22Rv1 (cell line): ENCODE data around the gene PGAM2.

Experiments used
- H3K27ac ChIP-seq: fragments of 450-650 bp; 2 replicates; pipeline ENCODE4 v1.5.1; 2017
- ZFX ChIP-seq: fragments of 450-650 bp; IDR thresholded peaks from 2 replicates; pipeline ENCODE4 v1.6.1; 2017; ENCODE audit warnings: antibody characterized with exemption, borderline replicate concordance
- TF ChIP-seq, protein P1 (sequence below): fragments of 450-650 bp; IDR thresholded peaks from 2 replicates; pipeline ENCODE4 v1.5.1; 2017; ENCODE audit warnings: mild to moderate bottlenecking

The PGAM2 gene

DNA sequence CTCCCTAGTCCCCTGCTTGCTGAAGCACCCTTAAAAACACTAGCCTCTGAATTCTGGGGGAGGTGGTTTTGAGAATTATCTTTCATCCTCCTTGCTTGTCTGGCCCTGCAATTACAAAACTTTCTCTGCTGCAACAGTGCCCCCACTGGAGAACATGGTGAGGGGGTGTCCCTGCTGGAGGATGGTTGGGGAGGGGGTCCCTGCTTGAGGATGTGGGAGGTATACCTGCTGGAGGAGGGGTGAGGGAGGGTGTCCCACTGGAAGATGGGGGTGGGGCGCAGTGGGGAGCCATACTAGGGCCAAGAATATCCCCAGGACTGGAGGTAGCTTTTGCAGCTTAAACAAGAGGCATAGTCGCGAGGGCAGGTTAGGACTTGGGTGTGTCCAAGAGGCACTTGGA lies 20.2 kb upstream of the PGAM2 start:
- no peak for TF ChIP-seq ZFX
- TF ChIP-seq, protein P1, sequence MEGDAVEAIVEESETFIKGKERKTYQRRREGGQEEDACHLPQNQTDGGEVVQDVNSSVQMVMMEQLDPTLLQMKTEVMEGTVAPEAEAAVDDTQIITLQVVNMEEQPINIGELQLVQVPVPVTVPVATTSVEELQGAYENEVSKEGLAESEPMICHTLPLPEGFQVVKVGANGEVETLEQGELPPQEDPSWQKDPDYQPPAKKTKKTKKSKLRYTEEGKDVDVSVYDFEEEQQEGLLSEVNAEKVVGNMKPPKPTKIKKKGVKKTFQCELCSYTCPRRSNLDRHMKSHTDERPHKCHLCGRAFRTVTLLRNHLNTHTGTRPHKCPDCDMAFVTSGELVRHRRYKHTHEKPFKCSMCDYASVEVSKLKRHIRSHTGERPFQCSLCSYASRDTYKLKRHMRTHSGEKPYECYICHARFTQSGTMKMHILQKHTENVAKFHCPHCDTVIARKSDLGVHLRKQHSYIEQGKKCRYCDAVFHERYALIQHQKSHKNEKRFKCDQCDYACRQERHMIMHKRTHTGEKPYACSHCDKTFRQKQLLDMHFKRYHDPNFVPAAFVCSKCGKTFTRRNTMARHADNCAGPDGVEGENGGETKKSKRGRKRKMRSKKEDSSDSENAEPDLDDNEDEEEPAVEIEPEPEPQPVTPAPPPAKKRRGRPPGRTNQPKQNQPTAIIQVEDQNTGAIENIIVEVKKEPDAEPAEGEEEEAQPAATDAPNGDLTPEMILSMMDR = peak; percentile 43
- H3K27ac ChIP-seq = no peak overlapping the region

GRCh38 chr7:44084701-44085100 lies 19.3 kb upstream of the PGAM2 start:
- no peak for TF ChIP-seq ZFX
- TF ChIP-seq, protein P1 = no peak
- no peak overlapping the region for H3K27ac ChIP-seq

DNA sequence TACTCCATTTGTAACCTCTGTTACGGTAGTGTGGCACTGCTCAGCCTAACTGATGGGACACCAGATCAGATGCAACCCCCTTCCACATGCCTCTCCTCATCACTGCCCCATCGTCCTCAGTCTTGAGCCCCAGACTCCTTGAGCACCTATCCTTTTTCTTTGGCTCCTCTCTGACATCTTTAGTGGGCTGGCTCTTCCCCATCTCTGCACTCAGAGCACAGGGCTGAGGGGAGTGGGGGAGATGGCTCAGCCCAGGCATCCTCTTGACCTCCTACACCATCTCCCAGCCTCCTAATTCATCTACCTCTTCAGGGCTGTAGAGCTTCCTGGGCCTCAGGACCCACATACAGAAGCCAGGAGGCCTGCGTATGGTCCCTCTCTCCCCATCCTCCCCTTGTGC lies 18.4 kb upstream of the PGAM2 start:
- TF ChIP-seq ZFX = no peak
- TF ChIP-seq, protein P1 = no peak
- H3K27ac ChIP-seq = no peak overlapping the region

DNA sequence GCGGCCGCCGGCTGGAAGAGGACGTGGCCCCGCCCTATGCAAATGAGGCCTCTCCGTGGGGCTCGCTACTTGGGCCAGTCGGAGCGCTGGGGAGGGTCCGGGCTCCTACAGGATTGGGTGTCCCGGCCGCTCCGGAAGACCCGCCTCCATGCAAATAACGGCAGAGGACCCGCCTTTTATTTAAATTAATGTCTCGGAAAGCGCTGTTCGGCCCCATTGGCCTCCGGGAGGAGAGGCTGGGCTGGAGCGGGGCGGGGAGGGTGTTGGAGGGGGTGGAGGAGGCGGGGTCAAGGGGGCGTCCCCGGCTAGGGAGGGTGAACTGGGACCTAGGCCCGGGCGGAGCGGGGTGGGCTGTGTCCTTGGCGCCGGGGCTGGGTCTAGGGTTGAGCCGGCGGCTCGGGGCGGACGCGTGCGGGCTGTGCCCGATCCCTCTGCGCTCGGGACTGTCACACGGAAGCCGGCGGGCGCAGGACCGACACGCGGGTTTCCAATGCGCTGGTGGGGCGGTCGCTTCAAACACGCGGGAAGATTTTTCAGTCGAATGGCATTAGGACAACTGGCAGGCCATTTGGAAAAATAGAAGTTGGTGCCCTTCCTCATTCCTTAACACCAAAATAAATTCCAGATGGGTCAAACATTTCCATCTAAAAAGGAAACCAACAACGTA lies 17.3 kb upstream of the PGAM2 start:
- TF ChIP-seq, protein P1 = peak; percentile 15; the same call in 1 of the 2 replicates
- TF ChIP-seq ZFX = no peak

GRCh38 chr7:44081266-44081748 lies 15.9 kb upstream of the PGAM2 start:
- TF ChIP-seq ZFX = no peak
- H3K27ac ChIP-seq = peak overlapping the region; percentile 97

More for the DNA sequence above, 17.3 kb upstream of the PGAM2 start:
- H3K27ac ChIP-seq = peak overlapping the region; percentile 97

DNA sequence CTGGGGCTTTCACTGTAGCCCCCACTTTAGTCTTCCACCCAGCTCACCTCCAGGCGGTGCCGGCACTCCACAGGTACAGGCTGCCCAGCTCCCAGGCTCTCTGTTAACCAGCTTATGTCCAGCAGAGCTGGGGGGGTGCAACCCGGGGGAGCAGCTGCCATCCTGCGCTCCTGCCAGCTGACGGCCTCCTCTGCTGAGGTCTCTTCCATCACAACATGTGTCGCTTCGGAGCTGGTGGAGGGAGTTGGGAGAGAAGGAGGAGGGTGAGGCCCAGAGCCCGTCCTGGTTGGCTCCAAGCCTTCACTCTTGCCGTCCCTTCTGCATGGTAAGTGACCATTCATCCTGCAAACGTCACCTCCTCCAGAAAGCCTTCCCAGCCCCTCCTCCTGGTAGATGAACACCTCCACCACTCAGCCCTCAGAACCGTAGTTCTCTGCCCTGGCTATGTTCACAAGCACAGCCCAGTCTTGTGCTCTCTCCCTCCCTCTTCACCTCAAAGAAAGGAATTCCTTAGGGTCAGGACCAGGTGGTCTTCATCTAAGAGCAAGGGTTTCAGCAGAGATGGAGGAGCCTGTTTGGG lies 15.4 kb upstream of the PGAM2 start:
- H3K27ac ChIP-seq = peak overlapping the region; percentile 97
- TF ChIP-seq, protein P1 = no peak
- TF ChIP-seq ZFX = no peak

GRCh38 chr7:44080118-44080517 lies 14.8 kb upstream of the PGAM2 start:
- TF ChIP-seq, protein P1 = no peak
- TF ChIP-seq ZFX = no peak
- H3K27ac ChIP-seq = peak overlapping the region; percentile 97; the same call in 1 of the 2 replicates
